Tongue (tissue), 2 donors: ENCODE measurements around the gene CASP10. TPM values are rescaled to one million over a fixed set of nuclear protein-coding genes. Genes with fewer than 3 reads are reported as not detected.
"Not testable (repeated sequence)": the region's sequence is repeated elsewhere in the genome, so short reads cannot be mapped to it uniquely, and the experiment has no call there.

Source experiments
- DNase-seq: peaks from one replicate; pipeline ENCODE4 v3.0.0-alpha.2; 2015
- total RNA-seq: library from RNA; depleted of rRNA; stranded (reverse); fragments of >200 nt; gene quantifications from one replicate; pipeline ENCODE4 v1.2.3, GENCODE V29; 2014

CASP10 gene, protein sequence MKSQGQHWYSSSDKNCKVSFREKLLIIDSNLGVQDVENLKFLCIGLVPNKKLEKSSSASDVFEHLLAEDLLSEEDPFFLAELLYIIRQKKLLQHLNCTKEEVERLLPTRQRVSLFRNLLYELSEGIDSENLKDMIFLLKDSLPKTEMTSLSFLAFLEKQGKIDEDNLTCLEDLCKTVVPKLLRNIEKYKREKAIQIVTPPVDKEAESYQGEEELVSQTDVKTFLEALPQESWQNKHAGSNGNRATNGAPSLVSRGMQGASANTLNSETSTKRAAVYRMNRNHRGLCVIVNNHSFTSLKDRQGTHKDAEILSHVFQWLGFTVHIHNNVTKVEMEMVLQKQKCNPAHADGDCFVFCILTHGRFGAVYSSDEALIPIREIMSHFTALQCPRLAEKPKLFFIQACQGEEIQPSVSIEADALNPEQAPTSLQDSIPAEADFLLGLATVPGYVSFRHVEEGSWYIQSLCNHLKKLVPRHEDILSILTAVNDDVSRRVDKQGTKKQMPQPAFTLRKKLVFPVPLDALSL
- total RNA-seq: 10.8 TPM

DNA sequence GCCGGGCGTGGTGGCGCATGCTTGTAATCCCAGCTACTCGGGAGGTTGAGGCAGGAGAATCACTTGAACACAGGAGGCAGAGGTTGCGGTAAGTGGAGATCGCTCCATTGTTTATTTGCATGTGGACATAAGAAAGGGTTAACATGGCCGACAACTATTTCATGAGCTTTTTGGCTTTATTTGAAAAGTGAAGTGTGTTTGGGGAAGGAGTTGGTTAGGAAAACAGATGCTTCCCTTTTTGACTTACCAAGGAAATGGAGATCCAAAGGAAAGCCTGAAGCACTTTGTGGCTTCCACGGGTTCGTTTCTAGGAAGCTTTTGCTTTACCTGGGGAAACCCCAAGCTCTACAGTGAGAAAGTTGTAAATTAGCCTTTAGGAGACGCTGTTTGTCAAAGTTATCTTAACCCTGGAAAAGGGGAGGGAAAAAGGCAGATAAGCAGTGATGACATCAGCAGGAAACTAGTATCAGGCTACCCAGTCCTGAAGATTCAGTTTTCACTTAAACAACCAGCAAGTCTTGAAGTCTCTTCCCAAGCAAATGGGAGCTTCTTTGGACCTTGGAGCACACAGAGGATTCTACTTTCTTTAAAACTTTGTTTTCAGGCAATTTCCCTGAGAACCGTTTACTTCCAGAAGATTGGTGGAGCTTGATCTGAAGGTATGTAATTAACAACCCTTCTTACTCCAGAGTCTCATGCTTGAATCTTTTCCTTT is at the start of gene CASP10:
TSS of gene CASP10 (plus strand) at position 492 of the 715 bp plus-strand sequence. CDS start 2,637 bp downstream, outside the sequence.
- peak; percentile 21 for DNase-seq

DNA sequence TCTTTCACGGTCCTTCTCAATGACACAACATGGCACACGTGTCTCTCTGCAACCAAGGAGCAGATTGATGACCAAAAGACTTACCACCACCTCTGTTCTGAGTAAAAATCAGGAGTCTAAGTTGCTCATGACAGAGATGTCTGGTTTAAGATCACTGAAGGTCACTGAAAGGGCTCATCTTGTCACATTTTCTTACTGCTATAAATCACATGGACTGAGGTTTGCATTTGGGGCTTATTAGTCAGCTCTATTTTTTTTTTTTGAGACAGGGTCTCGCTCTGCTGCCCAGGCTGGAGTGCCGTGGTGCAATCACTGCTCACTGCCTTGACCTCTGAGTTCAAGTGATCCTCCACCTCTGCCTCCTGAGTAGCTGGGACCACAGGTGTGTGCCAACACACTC is 47.6 kb upstream of the CASP10 start:
- DNase-seq: no peak

- DNase-seq: no peak
Measured at GRCh38 chr2:201136889-201137321, 46.0 kb upstream of the CASP10 start.

GRCh38 chr2:201137505-201138400 is 45.2 kb upstream of the CASP10 start:
- DNase-seq: no peak

DNA sequence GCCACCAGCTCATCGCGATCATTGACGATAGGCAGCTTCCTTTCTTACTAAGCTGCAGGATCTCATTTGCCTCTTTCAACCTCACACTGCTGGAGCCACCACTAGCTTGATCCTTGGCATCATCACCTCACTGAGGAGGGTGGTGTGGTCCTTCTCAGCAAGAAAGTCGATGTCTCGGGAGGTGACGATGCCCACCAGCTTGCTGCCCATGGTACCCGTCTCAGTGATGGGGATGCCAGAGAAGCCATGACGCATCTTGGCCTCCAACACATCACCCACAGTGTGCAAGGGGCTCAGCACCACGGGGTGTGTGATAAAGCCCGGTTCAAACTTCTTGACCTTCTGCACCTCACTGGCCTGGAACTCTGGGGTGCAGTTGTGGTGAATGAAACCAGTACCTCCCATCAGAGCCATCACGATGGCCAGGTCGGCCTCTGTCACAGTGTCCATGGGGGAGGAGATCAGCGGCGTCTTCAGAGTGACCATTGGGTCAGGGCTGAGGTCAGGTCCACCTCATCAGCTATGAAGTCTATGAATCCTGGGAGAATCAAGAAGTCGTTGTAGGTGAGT is 44.5 kb upstream of the CASP10 start:
- no peak for DNase-seq

DNA sequence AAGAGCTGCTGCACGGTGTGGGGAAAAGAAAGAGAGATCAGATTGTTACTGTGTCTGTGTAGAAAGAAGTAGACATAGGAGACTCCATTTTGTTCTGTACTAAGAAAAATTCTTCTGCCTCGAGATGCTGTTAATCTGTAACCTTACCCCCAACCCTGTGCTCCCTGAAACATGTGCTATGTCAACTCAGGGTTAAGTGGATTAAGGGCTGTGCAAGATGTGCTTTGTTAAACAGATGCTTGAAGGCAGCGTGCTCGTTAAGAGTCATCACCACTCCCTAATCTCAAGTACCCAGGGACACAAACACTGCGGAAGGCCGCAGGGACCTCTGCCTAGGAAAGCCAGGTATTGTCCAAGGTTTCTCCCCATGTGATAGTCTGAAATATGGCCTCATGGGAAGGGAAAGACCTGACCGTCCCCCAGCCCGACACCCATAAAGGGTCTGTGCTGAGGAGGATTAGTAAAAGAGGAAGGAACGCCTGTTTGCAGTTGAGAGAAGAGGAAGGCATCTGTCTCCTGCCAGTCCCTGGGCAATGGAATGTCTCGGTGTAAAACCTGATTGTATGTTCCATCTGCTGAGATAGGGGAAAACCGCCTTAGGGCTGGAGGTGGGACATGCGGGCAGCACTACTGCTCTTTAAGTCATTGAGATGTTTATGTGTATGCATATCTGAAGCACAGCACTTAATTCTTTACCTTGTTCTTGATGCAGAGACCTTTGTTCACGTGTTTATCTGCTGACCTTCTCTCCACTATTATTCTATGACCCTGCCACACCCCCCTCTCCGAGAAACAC is 43.8 kb upstream of the CASP10 start:
- DNase-seq: not testable (repeated sequence)

- peak; percentile 16 for DNase-seq
Measured at GRCh38 chr2:201139836-201140604, 42.9 kb upstream of the CASP10 start.

DNA sequence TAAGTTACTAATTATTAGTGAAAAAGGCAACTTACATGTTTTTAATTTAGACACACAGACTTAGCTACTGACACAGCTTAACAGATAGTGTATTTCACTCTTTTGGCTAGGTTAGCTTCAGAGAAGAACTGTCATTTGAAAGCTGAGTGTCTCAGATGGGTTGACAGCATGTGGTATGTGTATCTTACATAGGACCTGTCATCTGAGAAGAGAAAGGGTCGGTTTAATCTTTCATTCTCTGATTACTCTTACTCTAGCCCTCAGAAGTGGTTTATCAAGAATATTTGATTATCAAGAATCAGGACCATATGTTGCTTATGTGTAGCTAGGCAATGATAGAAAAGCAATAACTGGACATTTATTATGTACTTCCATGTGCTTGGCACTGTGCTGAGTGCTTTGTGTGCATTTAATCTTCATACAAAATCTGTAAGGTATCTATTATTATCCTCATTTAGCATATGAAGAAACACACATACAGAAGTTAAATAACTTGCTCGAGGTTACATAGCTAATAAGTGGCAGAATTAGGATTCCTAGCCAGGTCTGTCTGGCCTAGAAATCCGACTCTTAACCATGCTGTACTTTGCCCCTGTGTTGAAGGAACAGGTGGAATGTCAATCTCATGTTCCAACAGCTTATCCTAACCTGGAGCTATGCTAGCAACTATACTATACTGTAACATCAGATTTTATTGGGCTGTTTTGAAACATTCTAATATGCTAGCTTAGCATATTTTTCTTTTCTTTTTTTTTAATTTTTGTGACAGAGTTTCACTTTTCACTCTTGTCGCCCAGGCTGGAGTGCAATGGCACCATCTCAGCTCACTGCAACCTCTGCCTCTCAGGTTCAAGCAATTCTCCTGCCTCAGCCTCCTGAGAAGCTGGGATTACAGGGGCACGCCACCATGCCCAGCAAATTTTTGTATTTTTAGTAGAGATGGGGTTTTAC is 38.6 kb upstream of the CASP10 start:
- DNase-seq: no peak

DNA sequence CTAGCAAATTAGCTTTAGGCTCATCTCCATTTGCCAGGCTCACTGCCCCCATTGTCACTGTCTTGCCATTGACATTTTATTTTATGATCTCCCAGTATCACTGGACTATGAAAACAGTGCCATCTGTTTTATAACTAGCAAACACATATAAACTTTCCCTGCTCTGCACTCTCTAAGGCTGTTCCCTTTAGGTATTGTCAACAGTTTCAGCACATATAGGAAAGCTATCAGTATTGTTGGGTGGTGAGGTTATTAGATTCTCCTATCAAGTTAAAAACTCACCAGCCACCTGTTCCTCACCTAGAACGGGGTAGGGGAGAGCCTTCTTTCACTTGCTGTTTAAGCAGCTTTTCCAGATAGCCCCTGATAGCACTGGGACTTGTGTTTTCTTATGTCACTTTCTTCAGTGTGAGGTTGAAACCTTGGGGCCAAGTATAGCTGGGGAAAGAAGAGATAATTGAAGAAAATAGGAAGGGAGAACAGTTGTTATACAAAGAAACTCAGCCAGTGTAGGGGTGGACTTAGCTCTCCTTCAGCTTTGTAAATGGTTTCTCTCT is 34.4 kb upstream of the CASP10 start:
- no peak for DNase-seq

DNA sequence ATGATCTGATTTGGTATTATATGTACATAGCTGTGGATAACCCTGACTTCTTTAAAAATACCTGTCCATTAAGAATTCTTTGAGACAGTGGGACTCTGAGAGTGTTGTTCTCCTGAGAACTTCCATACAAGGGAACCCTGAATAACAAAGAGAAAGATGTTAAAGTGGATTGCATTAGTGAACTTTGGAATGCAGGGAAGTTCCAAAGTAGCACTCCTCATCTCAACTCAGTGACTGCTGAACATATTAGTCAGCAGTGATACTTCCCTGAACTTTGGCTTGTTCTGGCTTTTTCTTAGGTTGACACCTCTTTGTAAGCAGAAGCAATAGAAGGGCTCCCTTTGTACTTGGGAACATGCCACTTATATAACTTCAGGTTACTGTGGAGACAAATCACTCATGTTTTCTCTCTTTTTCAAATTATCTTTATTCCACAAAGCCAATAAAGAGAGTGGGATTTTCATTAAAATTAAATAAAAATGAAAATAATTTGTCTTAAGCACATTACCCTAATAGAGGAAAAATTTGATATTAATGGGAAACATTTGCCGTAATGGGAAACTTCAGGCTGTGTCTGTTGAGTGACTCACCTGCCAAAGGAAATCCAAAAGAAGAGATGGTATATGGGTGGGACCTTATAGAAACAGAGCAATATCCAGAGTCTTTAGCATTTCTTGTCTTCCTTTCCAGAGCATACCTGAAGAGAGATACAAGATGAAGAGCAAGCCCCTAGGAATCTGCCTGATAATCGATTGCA is 33.7 kb upstream of the CASP10 start:
- no peak for DNase-seq

DNA sequence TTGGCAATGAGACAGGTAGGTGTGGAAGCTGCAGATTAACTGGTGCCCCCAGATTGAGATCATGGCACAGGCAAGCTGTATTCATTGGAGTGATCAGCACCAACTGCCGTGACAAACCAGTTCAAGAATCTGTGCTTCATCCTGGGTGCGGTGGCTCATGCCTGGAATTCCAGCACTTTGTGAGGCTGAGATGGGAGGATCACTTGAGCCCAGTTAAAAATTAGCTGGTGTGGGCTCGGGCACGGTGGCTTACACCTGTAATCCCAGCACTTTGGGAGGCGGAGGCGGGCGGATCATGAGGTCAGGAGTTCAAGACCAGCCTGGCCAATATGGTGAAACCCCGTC is 33.1 kb upstream of the CASP10 start:
- DNase-seq: not testable (repeated sequence)

GRCh38 chr2:201150454-201151020 is 32.4 kb upstream of the CASP10 start:
- DNase-seq: no peak

DNA sequence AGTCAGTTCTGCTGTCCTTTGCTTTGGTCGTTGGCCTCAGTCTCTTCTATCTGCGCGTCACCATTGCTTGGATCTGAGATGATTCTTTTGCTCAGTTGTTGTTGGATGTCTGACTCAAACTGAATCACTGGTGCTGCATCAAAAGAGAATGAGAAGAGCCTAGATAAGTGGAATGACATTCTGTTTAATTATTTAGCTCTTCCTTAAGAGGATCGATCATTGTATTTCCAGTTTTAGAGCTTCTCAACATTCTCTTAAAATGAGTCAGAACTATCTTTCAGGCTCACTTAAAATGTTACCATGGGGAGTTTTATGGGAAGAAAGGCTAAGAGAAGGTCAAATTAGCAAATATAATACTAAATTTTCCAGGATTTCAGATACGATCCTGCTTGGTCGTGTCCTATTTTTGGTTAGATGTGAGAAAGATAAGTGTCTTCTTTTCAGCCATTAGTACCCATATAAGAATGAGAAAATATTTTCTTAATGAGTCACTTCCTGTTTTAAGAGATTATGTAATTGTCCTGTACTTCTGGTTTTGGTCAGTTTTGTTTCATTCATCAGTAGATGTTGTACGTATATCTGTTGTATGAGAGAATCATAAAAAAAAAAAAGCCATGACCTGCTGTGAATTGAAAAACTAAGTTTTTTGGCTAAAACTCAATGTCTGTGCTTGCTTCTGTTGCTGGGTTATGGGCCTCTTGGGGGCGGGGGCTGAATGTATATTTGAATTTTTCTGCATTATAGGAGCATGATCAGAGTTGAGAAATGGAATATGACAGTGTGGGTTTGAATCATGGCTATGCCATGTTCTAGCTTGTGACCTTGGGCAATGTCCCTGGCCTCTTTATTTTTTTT is 31.6 kb upstream of the CASP10 start:
- DNase-seq: no peak

DNA sequence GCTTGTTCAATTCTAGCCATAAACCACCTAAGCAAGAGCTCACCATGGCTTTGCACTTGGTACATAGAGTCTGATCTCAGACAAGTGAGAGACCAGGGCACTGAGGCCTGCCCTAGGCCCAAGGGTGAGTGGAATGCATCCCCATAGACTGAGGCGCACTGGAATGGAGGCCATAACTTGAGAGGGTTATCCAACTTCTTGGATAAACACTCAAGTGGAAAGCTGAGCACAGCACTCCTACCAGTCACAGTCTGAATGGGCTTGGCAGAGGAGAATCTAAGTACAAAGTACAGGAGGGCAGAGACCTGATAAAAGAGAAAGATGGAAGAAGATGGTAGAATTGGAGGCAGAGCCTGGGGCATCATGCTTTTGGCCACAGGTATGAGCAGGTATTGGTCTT is 30.4 kb upstream of the CASP10 start:
- DNase-seq: no peak

- DNase-seq: no peak
Measured at GRCh38 chr2:201152999-201153815, 29.7 kb upstream of the CASP10 start.
